Caco-2 (cell line): ENCODE measurements around the gene TK2. TPM values are rescaled to one million over a fixed set of nuclear protein-coding genes. Genes with fewer than 3 reads are reported as not detected.

Experiments used
- BruUV-seq: library from RNA; stranded (reverse); fragments of 400-500 nt; replicated peaks from 2 replicates; lab custom pipeline; 2021; lab: Mats Ljungman, UMichigan
- CTCF ChIA-PET: fragments of 300-600 bp; sonication (Branson Sonifier 250); formaldehyde crosslinking; loops from one replicate; lab custom pipeline; 2022; ENCODE audit warnings: antibody characterized with exemption; lab: Charles Lee
- POLR2A ChIA-PET: fragments of 300-600 bp; sonication (Branson Sonifier 250); formaldehyde crosslinking; loops from one replicate; lab custom pipeline; 2022; ENCODE audit warnings: antibody characterized with exemption; lab: Charles Lee
- DNase-seq, 2 experiments: peaks; one replicate each; pipeline versions ENCODE4 v3.0.0 to v3.0.0-alpha.2; 2020 to 2022
- H3K27me3 ChIP-seq: replicated peaks from 2 replicates; pipeline ENCODE4 v1.6.0; 2011; ENCODE audit warnings: low read length; ENCODE audit not compliant: control insufficient read depth, insufficient read depth
- H3K36me3 ChIP-seq: 2 replicates; pipeline ENCODE4 v1.5.1; 2011; ENCODE audit warnings: low read length; ENCODE audit not compliant: control insufficient read depth, insufficient read depth
- H3K4me1 ChIP-seq: fragments of 250-450 bp; sonication (Bioruptor Pico); 2 replicates; pipeline ENCODE4 v1.5.1; 2020; ENCODE audit warnings: mild to moderate bottlenecking
- H3K4me3 ChIP-seq: 2 replicates; pipeline ENCODE4 v1.5.1; 2011; ENCODE audit warnings: low read depth, mild to moderate bottlenecking, control low read depth, low read length
- H3K9me3 ChIP-seq: fragments of 250-450 bp; sonication (Bioruptor Pico); 2 replicates; pipeline ENCODE4 v1.5.1; 2020; ENCODE audit warnings: mild to moderate bottlenecking, moderate library complexity
- H3K27ac Mint-ChIP-seq: one replicate; pipeline ENCODE4 v1.8.0; 2022; ENCODE audit warnings: mixed read lengths; ENCODE audit not compliant: unreplicated experiment
- H3K27me3 Mint-ChIP-seq: one replicate; pipeline ENCODE4 v1.8.0; 2022; ENCODE audit warnings: mixed read lengths; ENCODE audit not compliant: insufficient read depth, unreplicated experiment
- H3K36me3 Mint-ChIP-seq: one replicate; pipeline ENCODE4 v1.8.0; 2022; ENCODE audit warnings: mild to moderate bottlenecking, mixed read lengths; ENCODE audit not compliant: insufficient read depth, unreplicated experiment
- H3K4me1 Mint-ChIP-seq: one replicate; pipeline ENCODE4 v1.8.0; 2022; ENCODE audit warnings: low read depth, mixed read lengths; ENCODE audit not compliant: unreplicated experiment
- H3K4me3 Mint-ChIP-seq: one replicate; pipeline ENCODE4 v1.8.0; 2022; ENCODE audit warnings: mild to moderate bottlenecking, moderate library complexity, mixed read lengths; ENCODE audit not compliant: unreplicated experiment
- H3K9me3 Mint-ChIP-seq: one replicate; pipeline ENCODE4 v1.8.0; 2022; ENCODE audit warnings: mixed read lengths; ENCODE audit not compliant: unreplicated experiment
- CTCF ChIP-seq, 2 experiments: fragments of 200-600 bp in 1 of 2; IDR thresholded peaks; 1 replicate in 1 of 2; 2 replicates in 1 of 2; pipeline versions ENCODE4 v1.5.1 to v1.8.0; 2011 to 2022; ENCODE audit warnings: antibody characterized with exemption in 1 of 2, control low read depth in 1 of 2, inconsistent platforms in 1 of 2, low read depth in 1 of 2, low read length in 1 of 2, mild to moderate bottlenecking in 1 of 2, moderate library complexity in 1 of 2; ENCODE audit not compliant: insufficient read depth in 1 of 2, severe bottlenecking in 1 of 2, unreplicated experiment in 1 of 2
- intact Hi-C: fragments of 100-400 bp; cut with micrococcal nuclease; formaldehyde crosslinking; loops from one replicate; pipeline ENCODE4 v1.10.0; 2022; ENCODE audit not compliant: unreplicated experiment
- total RNA-seq: library from RNA; stranded (reverse); gene quantifications from 2 replicates; pipeline ENCODE4 v1.2.3, GENCODE V29; 2022

Gene TK2
- total RNA-seq, 1 experiment from 2014 or later = 18.2 TPM

- Histone ChIP-seq H3K4me3 (no peak within 1 kb of the TSS), H3K27me3 (no peaks in the 10 kb centered on the region), H3K4me1 (no peaks in the 10 kb centered on the region), H3K9me3 (no peaks in the 10 kb centered on the region), H3K36me3 (peaks cover 4% of the 10 kb centered on the region)
- no peak for TF ChIP-seq CTCF (IDR thresholded peaks at IDR 0.05; ENCODE audit: insufficient read depth in 1 of 2, low read depth in 1 of 2, low read length in 1 of 2, severe bottlenecking in 1 of 2, unreplicated experiment in 1 of 2)
- Mint-ChIP-seq H3K27ac (no peak within 1 kb of the TSS), H3K9me3 (no peaks in the 10 kb centered on the region), H3K4me3 (no peak within 1 kb of the TSS), H3K36me3 (peaks cover 34% of the 10 kb centered on the region), H3K4me1 (no peaks in the 10 kb centered on the region), H3K27me3 (no peaks in the 10 kb centered on the region)
- BruUV-seq = no TSS peak
- POLR2A ChIA-PET = no interaction called here
- DNase-seq = no peak
- intact Hi-C loops = no loop called here
- CTCF ChIA-PET = interaction anchor here (1.4 kb wide), 1 partner anchor 13 kb away, joined by 3 read pairs; no protein-coding TSS in a partner anchor
Observed at GRCh38 chr16:66566051-66566901, 16.4 kb upstream of the TK2 start, which contains the start of gene CMTM1. Gene CMTM1 (plus strand): TSS chr16:66566439. CDS start chr16:66566514, 75 bp downstream.

DNA sequence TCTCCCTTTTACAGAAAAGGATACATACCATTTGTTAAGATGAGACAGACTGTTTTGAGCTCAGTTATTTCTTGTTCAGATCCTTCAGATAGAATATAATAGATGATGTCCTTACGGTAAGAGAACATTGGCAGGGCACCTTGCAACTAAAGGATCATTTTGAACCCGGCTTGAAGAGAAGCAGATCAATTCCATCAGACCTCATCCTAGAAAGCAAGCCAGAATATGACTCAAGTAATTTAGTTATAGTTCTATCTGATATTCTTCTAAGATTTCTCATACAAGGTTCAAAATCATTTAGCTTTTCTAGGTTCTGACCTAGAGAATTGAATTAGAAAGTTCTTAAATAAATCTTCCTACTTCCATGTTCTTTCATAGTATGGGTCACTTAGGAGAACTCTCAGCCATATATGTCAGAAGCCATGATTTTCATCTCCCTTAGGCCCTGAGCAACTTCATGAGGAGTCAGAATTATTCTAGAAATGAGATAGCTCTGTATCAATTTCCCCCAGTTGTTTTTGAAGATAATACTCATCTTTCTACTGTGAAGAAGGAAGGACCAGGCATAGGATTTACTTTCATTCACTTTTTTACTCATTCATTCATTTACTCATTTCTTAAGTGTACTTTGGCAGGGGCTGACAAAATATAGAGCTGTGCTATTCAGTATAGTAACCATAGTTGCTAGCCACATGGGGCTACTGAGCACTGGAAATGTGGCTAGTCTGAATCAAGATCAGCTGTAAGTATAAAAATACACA lies 13.8 kb upstream of the TK2 start:
- H3K27me3 ChIP-seq = no peaks in the 10 kb centered on the region
- no peak for TF ChIP-seq CTCF (IDR thresholded peaks at IDR 0.05; ENCODE audit: insufficient read depth in 1 of 2, low read depth in 1 of 2, low read length in 1 of 2, severe bottlenecking in 1 of 2, unreplicated experiment in 1 of 2)
- peaks cover 47% of the 10 kb centered on the region for H3K36me3 Mint-ChIP-seq
- ChIA-PET POLR2A (interaction anchor here (0.6 kb wide), 2 partner anchors 34 to 456 kb away, joined by 3 to 4 read pairs; no protein-coding TSS in a partner anchor), CTCF (interaction anchor here (1.4 kb wide), 1 partner anchor 45 kb away, joined by 4 read pairs; no protein-coding TSS in a partner anchor)
- H3K9me3 Mint-ChIP-seq = no peaks in the 10 kb centered on the region
- H3K9me3 ChIP-seq = no peaks in the 10 kb centered on the region
- no peak overlapping the region for H3K4me3 ChIP-seq
- H3K27ac Mint-ChIP-seq = no peak overlapping the region
- H3K4me1 ChIP-seq = no peaks in the 10 kb centered on the region
- no peaks in the 10 kb centered on the region for H3K27me3 Mint-ChIP-seq
- no TSS peak for BruUV-seq
- intact Hi-C loops = no loop called here
- DNase-seq = no peak
- peaks cover 4% of the 10 kb centered on the region for H3K36me3 ChIP-seq
- peaks cover 10% of the 10 kb centered on the region for H3K4me1 Mint-ChIP-seq
- H3K4me3 Mint-ChIP-seq = no peak overlapping the region

- peaks cover 10% of the 10 kb centered on the region for H3K4me1 Mint-ChIP-seq
- no peaks in the 10 kb centered on the region for H3K27me3 Mint-ChIP-seq
- POLR2A ChIA-PET = no interaction called here
- H3K27ac Mint-ChIP-seq = no peak overlapping the region
- intact Hi-C loops = no loop called here
- TF ChIP-seq CTCF (IDR thresholded peaks at IDR 0.05; ENCODE audit: insufficient read depth in 1 of 2, low read depth in 1 of 2, low read length in 1 of 2, severe bottlenecking in 1 of 2, unreplicated experiment in 1 of 2) = no peak
- CTCF ChIA-PET = no interaction called here
- H3K9me3 ChIP-seq = no peaks in the 10 kb centered on the region
- peaks cover 47% of the 10 kb centered on the region for H3K36me3 Mint-ChIP-seq
- H3K27me3 ChIP-seq = no peaks in the 10 kb centered on the region
- H3K9me3 Mint-ChIP-seq = no peaks in the 10 kb centered on the region
- no peak overlapping the region for H3K4me3 ChIP-seq
- BruUV-seq = no TSS peak
- H3K36me3 ChIP-seq = peaks cover 4% of the 10 kb centered on the region
- no peak for DNase-seq
- no peak overlapping the region for H3K4me3 Mint-ChIP-seq
- H3K4me1 ChIP-seq = no peaks in the 10 kb centered on the region
Observed at GRCh38 chr16:66562986-66563385, 13.1 kb upstream of the TK2 start.
